A673 (cell line): Measurements from ENCODE around the gene CCDC137. TPM values are rescaled to one million over a fixed set of nuclear protein-coding genes. Genes with fewer than 3 reads are reported as not detected.

Experiments used
- BruUV-seq: library from RNA; stranded (reverse); fragments of 400-500 nt; replicated peaks from 2 replicates; lab custom pipeline; 2021; lab: Mats Ljungman, UMichigan
- CTCF ChIA-PET: fragments of 300-600 bp; sonication (Branson Sonifier 250); formaldehyde crosslinking; loops from one replicate; lab custom pipeline; 2022; ENCODE audit warnings: antibody characterized with exemption; lab: Charles Lee
- POLR2A ChIA-PET: fragments of 300-600 bp; sonication (Branson Sonifier 250); formaldehyde crosslinking; loops from one replicate; lab custom pipeline; 2022; ENCODE audit warnings: antibody characterized with exemption; ENCODE audit not compliant: low non-redundant PET; lab: Charles Lee
- DNase-seq: peaks from one replicate; pipeline ENCODE4 v3.0.0-alpha.2; 2015; ENCODE audit warnings: low spot score
- H3K27ac ChIP-seq: fragments of 200-600 bp; sonication (generic); 2 replicates; pipeline ENCODE4 v1.5.1; 2016; ENCODE audit warnings: mixed run types, low read depth, mild to moderate bottlenecking, mixed read lengths, antibody characterized with exemption, low read length; ENCODE audit not compliant: poor library complexity, severe bottlenecking
- H3K27me3 ChIP-seq: fragments of 200-600 bp; sonication (generic); replicated peaks from 2 replicates; pipeline ENCODE4 v1.6.1; 2017; ENCODE audit warnings: mixed run types, low read depth, mild to moderate bottlenecking, mixed read lengths, antibody characterized with exemption, low read length; ENCODE audit not compliant: insufficient read depth, poor library complexity
- H3K36me3 ChIP-seq: fragments of 200-600 bp; sonication (generic); 2 replicates; pipeline ENCODE4 v1.6.1; 2016; ENCODE audit warnings: mixed run types, mild to moderate bottlenecking, mixed read lengths, antibody characterized with exemption, low read length; ENCODE audit not compliant: insufficient read depth, poor library complexity, severe bottlenecking
- H3K4me1 ChIP-seq: fragments of 200-600 bp; sonication (generic); 2 replicates; pipeline ENCODE4 v1.6.1; 2017; ENCODE audit warnings: mixed run types, mild to moderate bottlenecking, mixed read lengths, antibody characterized with exemption, low read length; ENCODE audit not compliant: insufficient read depth, poor library complexity, severe bottlenecking
- H3K4me3 ChIP-seq: fragments of 200-600 bp; sonication (generic); 2 replicates; pipeline ENCODE4 v1.5.1; 2016; ENCODE audit warnings: low read depth, mixed run types, mild to moderate bottlenecking, mixed read lengths, low read length; ENCODE audit not compliant: poor library complexity, severe bottlenecking
- H3K9me3 ChIP-seq: fragments of 200-600 bp; sonication (generic); 2 replicates; pipeline ENCODE4 v1.6.1; 2016; ENCODE audit warnings: mixed run types, low read depth, mild to moderate bottlenecking, mixed read lengths, antibody characterized with exemption, low read length; ENCODE audit not compliant: poor library complexity, severe bottlenecking
- CTCF ChIP-seq: fragments of 300-800, 200-600 bp; sonication (generic); conservative IDR thresholded peaks from 2 replicates; pipeline ENCODE4 v1.5.1; 2017; ENCODE audit warnings: low read depth, mild to moderate bottlenecking, antibody characterized with exemption, low read length, moderate library complexity, mixed read lengths
- EZH2 ChIP-seq: fragments of 200-600 bp; sonication (generic); IDR thresholded peaks from 2 replicates; pipeline ENCODE4 v1.6.1; 2017; ENCODE audit warnings: borderline replicate concordance, low read depth, mild to moderate bottlenecking, mixed read lengths, antibody characterized with exemption, low read length; ENCODE audit not compliant: poor library complexity, severe bottlenecking
- intact Hi-C: fragments of 100-400 bp; cut with micrococcal nuclease; formaldehyde crosslinking; loops from one replicate; pipeline ENCODE4 v1.10.0; 2022; ENCODE audit not compliant: unreplicated experiment
- total RNA-seq: library from RNA; stranded (reverse); gene quantifications from 2 replicates; pipeline ENCODE4 v1.2.3, GENCODE V29; 2021

CCDC137 gene
- total RNA-seq, 1 experiment from 2014 or later: 56.3 TPM

GRCh38 chr17:81650951-81651350 is 15.6 kb upstream of the CCDC137 start:
- Histone ChIP-seq H3K27ac (no peak overlapping the region), H3K36me3 (no peaks in the 10 kb centered on the region), H3K4me1 (no peaks in the 10 kb centered on the region), H3K4me3 (no peak overlapping the region), H3K27me3 (peaks cover 6% of the 10 kb centered on the region), H3K9me3 (no peaks in the 10 kb centered on the region)
- ChIA-PET POLR2A (no interaction called here), CTCF (no interaction called here)
- DNase-seq: no peak
- TF ChIP-seq CTCF (no peak), EZH2 (no peak)
- intact Hi-C loops: no loop called here
- no TSS peak for BruUV-seq

- Histone ChIP-seq H3K27me3 (peaks cover 6% of the 10 kb centered on the region), H3K4me3 (no peak overlapping the region), H3K27ac (no peak overlapping the region), H3K4me1 (no peaks in the 10 kb centered on the region), H3K9me3 (no peaks in the 10 kb centered on the region), H3K36me3 (no peaks in the 10 kb centered on the region)
- intact Hi-C loops: no loop called here
- POLR2A ChIA-PET: no interaction called here
- CTCF ChIA-PET: no interaction called here
- BruUV-seq: no TSS peak
- TF ChIP-seq CTCF: no peak
- TF ChIP-seq EZH2: no peak
- DNase-seq: no peak
These were observed 14.8 kb upstream of the CCDC137 start for GRCh38 chr17:81651692-81652091.

- CTCF ChIA-PET: interaction anchor here (0.7 kb wide), 1 partner anchor 87 kb away, joined by 3 read pairs; no protein-coding TSS in a partner anchor
- intact Hi-C loops: no loop called here
- no peaks in the 10 kb centered on the region for H3K4me1 ChIP-seq
- H3K9me3 ChIP-seq: no peaks in the 10 kb centered on the region
- POLR2A ChIA-PET: no interaction called here
- no peak overlapping the region for H3K27ac ChIP-seq
- no TSS peak for BruUV-seq
- H3K4me3 ChIP-seq: no peak overlapping the region
- no peaks in the 10 kb centered on the region for H3K27me3 ChIP-seq
- no peak for TF ChIP-seq CTCF
- no peak for TF ChIP-seq EZH2
- H3K36me3 ChIP-seq: no peaks in the 10 kb centered on the region
- DNase-seq: no peak
These were observed 13.4 kb upstream of the CCDC137 start for GRCh38 chr17:81652906-81653771.
